ENCODE measurements around the gene CASP3. TPM values are rescaled to one million over a fixed set of nuclear protein-coding genes. Genes with fewer than 3 reads are reported as not detected.

The CASP3 gene
- total RNA-seq, 4 donors from 2014 or later: 14.9 to 49.0 (median 25.8) TPM

- DNase-seq: no peak
- no peak for TF ChIP-seq CTCF (IDR thresholded peaks at IDR 0.05)
- no peak for TF ChIP-seq POLR2A (IDR thresholded peaks at IDR 0.05)
- Histone ChIP-seq H3K4me1 (no peaks in the 10 kb centered on the region), H3K27ac (no peak overlapping the region), H3K9me3 (no peaks in the 10 kb centered on the region), H3K4me3 (no peak overlapping the region), H3K27me3 (no peaks in the 10 kb centered on the region), H3K36me3 (no peaks in the 10 kb centered on the region)
Measured at GRCh38 chr4:184588893-184589292, 60.4 kb downstream of the CASP3 start.

DNA sequence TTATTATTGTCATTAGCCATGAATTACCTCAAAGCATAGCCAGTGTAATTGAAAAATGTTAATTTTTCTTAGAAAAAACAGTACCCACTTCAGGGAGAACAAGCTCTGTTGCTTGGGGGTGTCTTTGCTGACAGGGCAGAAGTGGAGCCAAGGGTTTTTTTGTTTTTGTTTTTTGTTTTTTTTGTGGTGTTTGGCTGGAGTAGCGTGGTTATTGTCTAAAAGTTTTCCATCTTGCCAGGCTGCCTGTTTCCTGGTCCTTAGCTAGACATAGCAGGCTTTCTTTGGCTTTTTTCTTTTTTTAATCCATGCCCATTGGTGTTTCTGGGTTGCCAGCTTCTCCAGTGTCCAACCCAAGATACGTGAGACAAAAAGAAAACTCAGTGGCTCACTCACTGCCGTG, 61.5 kb downstream of the CASP3 start:
- no peak overlapping the region for H3K27ac ChIP-seq
- no peaks in the 10 kb centered on the region for H3K36me3 ChIP-seq
- no peak for TF ChIP-seq CTCF (IDR thresholded peaks at IDR 0.05)
- TF ChIP-seq POLR2A (IDR thresholded peaks at IDR 0.05): no peak
- no peaks in the 10 kb centered on the region for H3K4me1 ChIP-seq
- no peak overlapping the region for H3K4me3 ChIP-seq
- H3K9me3 ChIP-seq: no peaks in the 10 kb centered on the region
- H3K27me3 ChIP-seq: no peaks in the 10 kb centered on the region
- DNase-seq: no peak

- TF ChIP-seq CTCF (IDR thresholded peaks at IDR 0.05): no peak
- no peak for TF ChIP-seq POLR2A (IDR thresholded peaks at IDR 0.05)
Measured at GRCh38 chr4:184587221-184587620, 62.0 kb downstream of the CASP3 start.

DNA sequence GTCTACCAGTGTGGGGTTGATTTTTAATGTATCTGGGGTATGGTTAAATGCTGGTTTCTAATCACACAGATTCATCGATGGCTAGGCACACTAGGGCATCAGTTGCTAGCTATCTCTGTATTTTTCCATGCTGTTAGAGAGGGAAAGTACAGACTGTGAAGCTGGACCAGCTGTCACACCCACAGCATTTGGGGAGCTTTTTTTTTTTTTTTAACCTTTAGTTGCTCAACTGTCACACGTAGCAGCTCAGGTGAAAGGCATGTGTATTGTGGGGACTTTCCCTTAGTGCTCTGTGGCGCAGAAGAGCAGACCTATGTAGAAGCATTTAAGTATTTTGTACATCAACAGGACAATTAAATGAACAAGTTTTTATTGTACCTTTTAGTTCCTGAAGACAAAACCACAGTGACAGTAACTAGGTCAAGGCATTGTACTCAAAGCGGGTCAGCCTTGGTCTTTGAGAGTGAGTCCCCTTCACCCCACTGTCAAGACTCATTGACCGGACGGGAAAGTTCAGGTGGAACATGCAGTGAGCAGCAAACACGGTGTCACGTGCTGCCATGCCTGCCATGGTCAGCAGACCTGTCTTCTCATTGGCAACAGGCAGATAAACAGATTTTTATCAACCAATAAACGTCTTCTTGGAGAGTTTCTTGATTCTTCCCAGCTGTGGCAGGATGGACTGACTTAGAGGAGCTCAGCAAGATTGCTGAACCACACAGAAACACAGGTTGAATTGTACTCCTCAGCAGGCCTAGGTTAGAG, 65.3 kb downstream of the CASP3 start:
- no peaks in the 10 kb centered on the region for H3K27me3 ChIP-seq
- no peak for DNase-seq
- TF ChIP-seq CTCF (IDR thresholded peaks at IDR 0.05) (no peak), POLR2A (IDR thresholded peaks at IDR 0.05) (no peak)
- H3K36me3 ChIP-seq: no peaks in the 10 kb centered on the region
- no peaks in the 10 kb centered on the region for H3K9me3 ChIP-seq
- H3K4me1 ChIP-seq: no peaks in the 10 kb centered on the region
- no peak overlapping the region for H3K4me3 ChIP-seq
- H3K27ac ChIP-seq: no peak overlapping the region

More at GRCh38 chr4:184587221-184587620, 62.0 kb downstream of the CASP3 start:
- no peaks in the 10 kb centered on the region for H3K36me3 ChIP-seq
- H3K27ac ChIP-seq: no peak overlapping the region
- DNase-seq: no peak
- H3K4me3 ChIP-seq: no peak overlapping the region
- H3K9me3 ChIP-seq: no peaks in the 10 kb centered on the region
- H3K27me3 ChIP-seq: no peaks in the 10 kb centered on the region
- no peaks in the 10 kb centered on the region for H3K4me1 ChIP-seq

Other genes with a start within 250 kb of the CASP3 start
- 10 to 100 TPM; 28.0 to 42.8 (median 39.2) TPM for gene IRF2, start 174.9 kb downstream of the CASP3 start, total RNA-seq
- gene PRIMPOL, start 291 bp upstream of the CASP3 start, total RNA-seq: 10 to 100 TPM; 13.3 to 33.0 (median 25.0) TPM
- 10 to 100 TPM in 1 of 4 donors, 1 to 10 TPM in 3; 3.3 to 30.5 (median 7.1) TPM for gene CENPU, start 84.6 kb upstream of the CASP3 start, total RNA-seq
- gene ACSL1, start 176.5 kb upstream of the CASP3 start, total RNA-seq: 10 to 100 TPM; 14.9 to 23.1 (median 18.1) TPM

Measured in Peyer's patch (tissue), 4 donors.